B cell (primary cell): ENCODE data around the gene PARD3B.

Experiments used
- EZH2 ChIP-seq: IDR thresholded peaks from 2 replicates; pipeline ENCODE4 v1.6.1; 2012; ENCODE audit warnings: borderline replicate concordance, low read depth, mild to moderate bottlenecking, moderate library complexity, low read length; ENCODE audit not compliant: insufficient read depth, poor library complexity, severe bottlenecking
- TF ChIP-seq, protein P1 (sequence below): fragments of 200-600 bp; IDR thresholded peaks from one replicate; pipeline ENCODE4 v1.8.0; 2022; ENCODE audit warnings: antibody characterized with exemption, mild to moderate bottlenecking

DNA sequence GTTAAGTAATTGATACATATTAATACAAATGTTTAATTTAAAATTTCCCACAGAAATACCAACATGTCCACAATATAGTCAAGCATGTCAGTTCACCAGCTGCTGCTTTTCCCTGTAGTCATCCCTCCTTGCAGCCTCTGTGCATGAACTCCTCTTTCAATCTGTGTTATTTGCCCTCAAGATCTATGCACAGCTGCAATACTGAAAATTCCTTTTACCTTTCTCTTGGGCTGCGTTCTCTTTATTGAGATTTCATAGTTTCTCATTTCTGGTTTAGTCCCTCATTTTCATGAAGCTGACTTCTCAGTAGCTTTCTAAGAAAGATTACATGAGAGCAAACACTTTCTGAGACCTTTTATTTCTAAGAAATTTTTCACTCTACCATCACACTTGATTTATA is 464.9 kb downstream of the PARD3B start:
- TF ChIP-seq, protein P1, sequence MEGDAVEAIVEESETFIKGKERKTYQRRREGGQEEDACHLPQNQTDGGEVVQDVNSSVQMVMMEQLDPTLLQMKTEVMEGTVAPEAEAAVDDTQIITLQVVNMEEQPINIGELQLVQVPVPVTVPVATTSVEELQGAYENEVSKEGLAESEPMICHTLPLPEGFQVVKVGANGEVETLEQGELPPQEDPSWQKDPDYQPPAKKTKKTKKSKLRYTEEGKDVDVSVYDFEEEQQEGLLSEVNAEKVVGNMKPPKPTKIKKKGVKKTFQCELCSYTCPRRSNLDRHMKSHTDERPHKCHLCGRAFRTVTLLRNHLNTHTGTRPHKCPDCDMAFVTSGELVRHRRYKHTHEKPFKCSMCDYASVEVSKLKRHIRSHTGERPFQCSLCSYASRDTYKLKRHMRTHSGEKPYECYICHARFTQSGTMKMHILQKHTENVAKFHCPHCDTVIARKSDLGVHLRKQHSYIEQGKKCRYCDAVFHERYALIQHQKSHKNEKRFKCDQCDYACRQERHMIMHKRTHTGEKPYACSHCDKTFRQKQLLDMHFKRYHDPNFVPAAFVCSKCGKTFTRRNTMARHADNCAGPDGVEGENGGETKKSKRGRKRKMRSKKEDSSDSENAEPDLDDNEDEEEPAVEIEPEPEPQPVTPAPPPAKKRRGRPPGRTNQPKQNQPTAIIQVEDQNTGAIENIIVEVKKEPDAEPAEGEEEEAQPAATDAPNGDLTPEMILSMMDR, result no peak
- TF ChIP-seq EZH2, result no peak
